Gastrocnemius medialis (tissue), 4 donors: ENCODE measurements around the gene VWA5B1. TPM values are rescaled to one million over a fixed set of nuclear protein-coding genes. Genes with fewer than 3 reads are reported as not detected.

Source experiments
- ATAC-seq, 2 donors: fragments of 150-250 bp; one replicate each; pipeline ENCODE4 v1.9.1; 2016
- DNase-seq, 2 donors: peaks; one replicate each; pipeline ENCODE4 v3.0.0-alpha.2; 2019
- H3K27ac ChIP-seq, 4 donors: fragments of 200-600 bp; sonication (generic); 1 replicate in 1 of 4; 2 replicates in 3 of 4; pipeline ENCODE4 v1.5.1; 2016 to 2018; ENCODE audit warnings: mild to moderate bottlenecking in 2 of 4, moderate library complexity in 1 of 4
- H3K27me3 ChIP-seq, 3 donors: fragments of 200-600 bp; sonication (generic) in 2 of 3; 1 replicate in 1 of 3; 2 replicates in 2 of 3; pipeline versions ENCODE4 v1.5.1 to v1.6.0; 2016 to 2019; ENCODE audit warnings: mild to moderate bottlenecking in 1 of 3, moderate library complexity in 1 of 3
- H3K36me3 ChIP-seq, 2 donors: fragments of 200-600 bp; sonication (generic) in 1 of 2; one replicate each; pipeline ENCODE4 v1.5.1; 2017 to 2018
- H3K4me1 ChIP-seq, 2 donors: fragments of 200-600 bp; sonication (generic) in 1 of 2; one replicate each; pipeline ENCODE4 v1.5.1; 2016 to 2017; ENCODE audit warnings: mild to moderate bottlenecking in 2 of 2
- H3K4me3 ChIP-seq, 4 donors: fragments of 200-600 bp; sonication (generic) in 3 of 4; 1 replicate in 1 of 4; 2 replicates in 3 of 4; pipeline ENCODE4 v1.5.1; 2016 to 2019; ENCODE audit warnings: mild to moderate bottlenecking in 2 of 4
- H3K9me3 ChIP-seq, 3 donors: fragments of 200-600 bp; sonication (generic) in 2 of 3; 1 replicate in 1 of 3; 2 replicates in 2 of 3; pipeline ENCODE4 v1.5.1; 2016 to 2019
- POLR2A ChIP-seq, 2 donors: fragments of 450-650 bp; IDR thresholded peaks; one replicate each; pipeline ENCODE4 v1.6.1; 2017; ENCODE audit warnings: antibody characterized with exemption in 2 of 2, mild to moderate bottlenecking in 2 of 2, moderate library complexity in 2 of 2
- in situ Hi-C, 4 donors: fragments of 200-750 bp; cut with MboI; loops; one replicate each; pipeline versions ENCODE4 v1.15.0 to v1.8.0; 2017; ENCODE audit warnings: low sequenced_read_pairs in 4 of 4
- intact Hi-C: fragments of 100-400 bp; cut with DNase I; formaldehyde crosslinking; loops from one replicate; pipeline ENCODE4 v1.15.1; 2023; ENCODE audit warnings: low total_unique reads
- total RNA-seq, 4 donors: library from RNA; depleted of rRNA; stranded (reverse); fragments of >200 nt; gene quantifications; one replicate each; pipeline versions ENCODE4 v1.1.0 to v1.2.3, GENCODE V29; 2016
- TF ChIP-seq, protein P1 (sequence below), 5 experiments: fragments of 450-650 bp in 3 of 5; fragments of 200-600 bp in 2 of 5; sonication (generic) in 2 of 5; IDR thresholded peaks in 4 of 5; conservative IDR thresholded peaks in 1 of 5; 1 replicate in 4 of 5; 2 replicates in 1 of 5; pipeline ENCODE4 v1.5.1; 2016 to 2019; ENCODE audit warnings: antibody characterized with exemption in 5 of 5, mild to moderate bottlenecking in 3 of 5, moderate library complexity in 3 of 5

Gene VWA5B1, protein sequence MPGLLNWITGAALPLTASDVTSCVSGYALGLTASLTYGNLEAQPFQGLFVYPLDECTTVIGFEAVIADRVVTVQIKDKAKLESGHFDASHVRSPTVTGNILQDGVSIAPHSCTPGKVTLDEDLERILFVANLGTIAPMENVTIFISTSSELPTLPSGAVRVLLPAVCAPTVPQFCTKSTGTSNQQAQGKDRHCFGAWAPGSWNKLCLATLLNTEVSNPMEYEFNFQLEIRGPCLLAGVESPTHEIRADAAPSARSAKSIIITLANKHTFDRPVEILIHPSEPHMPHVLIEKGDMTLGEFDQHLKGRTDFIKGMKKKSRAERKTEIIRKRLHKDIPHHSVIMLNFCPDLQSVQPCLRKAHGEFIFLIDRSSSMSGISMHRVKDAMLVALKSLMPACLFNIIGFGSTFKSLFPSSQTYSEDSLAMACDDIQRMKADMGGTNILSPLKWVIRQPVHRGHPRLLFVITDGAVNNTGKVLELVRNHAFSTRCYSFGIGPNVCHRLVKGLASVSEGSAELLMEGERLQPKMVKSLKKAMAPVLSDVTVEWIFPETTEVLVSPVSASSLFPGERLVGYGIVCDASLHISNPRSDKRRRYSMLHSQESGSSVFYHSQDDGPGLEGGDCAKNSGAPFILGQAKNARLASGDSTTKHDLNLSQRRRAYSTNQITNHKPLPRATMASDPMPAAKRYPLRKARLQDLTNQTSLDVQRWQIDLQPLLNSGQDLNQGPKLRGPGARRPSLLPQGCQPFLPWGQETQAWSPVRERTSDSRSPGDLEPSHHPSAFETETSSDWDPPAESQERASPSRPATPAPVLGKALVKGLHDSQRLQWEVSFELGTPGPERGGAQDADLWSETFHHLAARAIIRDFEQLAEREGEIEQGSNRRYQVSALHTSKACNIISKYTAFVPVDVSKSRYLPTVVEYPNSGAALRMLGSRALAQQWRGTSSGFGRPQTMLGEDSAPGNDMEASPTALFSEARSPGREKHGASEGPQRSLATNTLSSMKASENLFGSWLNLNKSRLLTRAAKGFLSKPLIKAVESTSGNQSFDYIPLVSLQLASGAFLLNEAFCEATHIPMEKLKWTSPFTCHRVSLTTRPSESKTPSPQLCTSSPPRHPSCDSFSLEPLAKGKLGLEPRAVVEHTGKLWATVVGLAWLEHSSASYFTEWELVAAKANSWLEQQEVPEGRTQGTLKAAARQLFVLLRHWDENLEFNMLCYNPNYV
- under 1 TPM in 1 of 4 donors, not detected in 3; 0.25 TPM for total RNA-seq

- Histone ChIP-seq H3K27me3 (peaks cover 13 to 16% (median 16%) of the 10 kb centered on the region in 3 donors), H3K4me3 (no peak within 1 kb of the TSS), H3K27ac (no peak within 1 kb of the TSS), H3K9me3 (no peaks in the 10 kb centered on the region), H3K36me3 (no peaks in the 10 kb centered on the region), H3K4me1 (no peaks in the 10 kb centered on the region)
- intact Hi-C loops, result no loop called here
- TF ChIP-seq POLR2A (IDR thresholded peaks at IDR 0.05), result no peak
- TF ChIP-seq, protein P1, sequence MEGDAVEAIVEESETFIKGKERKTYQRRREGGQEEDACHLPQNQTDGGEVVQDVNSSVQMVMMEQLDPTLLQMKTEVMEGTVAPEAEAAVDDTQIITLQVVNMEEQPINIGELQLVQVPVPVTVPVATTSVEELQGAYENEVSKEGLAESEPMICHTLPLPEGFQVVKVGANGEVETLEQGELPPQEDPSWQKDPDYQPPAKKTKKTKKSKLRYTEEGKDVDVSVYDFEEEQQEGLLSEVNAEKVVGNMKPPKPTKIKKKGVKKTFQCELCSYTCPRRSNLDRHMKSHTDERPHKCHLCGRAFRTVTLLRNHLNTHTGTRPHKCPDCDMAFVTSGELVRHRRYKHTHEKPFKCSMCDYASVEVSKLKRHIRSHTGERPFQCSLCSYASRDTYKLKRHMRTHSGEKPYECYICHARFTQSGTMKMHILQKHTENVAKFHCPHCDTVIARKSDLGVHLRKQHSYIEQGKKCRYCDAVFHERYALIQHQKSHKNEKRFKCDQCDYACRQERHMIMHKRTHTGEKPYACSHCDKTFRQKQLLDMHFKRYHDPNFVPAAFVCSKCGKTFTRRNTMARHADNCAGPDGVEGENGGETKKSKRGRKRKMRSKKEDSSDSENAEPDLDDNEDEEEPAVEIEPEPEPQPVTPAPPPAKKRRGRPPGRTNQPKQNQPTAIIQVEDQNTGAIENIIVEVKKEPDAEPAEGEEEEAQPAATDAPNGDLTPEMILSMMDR (IDR thresholded peaks at IDR 0.05 in 4 of 5, conservative IDR thresholded peaks at IDR 0.05 in 1 of 5), result no peak
- in situ Hi-C loops, result no loop called here
- no peak for ATAC-seq
- DNase-seq, result no peak
Observed at GRCh38 chr1:20290624-20291597, at the start of gene VWA5B1. VWA5B1 (plus strand) TSS chr1:20290875; CDS start chr1:20310602, 19,727 bp downstream.

DNA sequence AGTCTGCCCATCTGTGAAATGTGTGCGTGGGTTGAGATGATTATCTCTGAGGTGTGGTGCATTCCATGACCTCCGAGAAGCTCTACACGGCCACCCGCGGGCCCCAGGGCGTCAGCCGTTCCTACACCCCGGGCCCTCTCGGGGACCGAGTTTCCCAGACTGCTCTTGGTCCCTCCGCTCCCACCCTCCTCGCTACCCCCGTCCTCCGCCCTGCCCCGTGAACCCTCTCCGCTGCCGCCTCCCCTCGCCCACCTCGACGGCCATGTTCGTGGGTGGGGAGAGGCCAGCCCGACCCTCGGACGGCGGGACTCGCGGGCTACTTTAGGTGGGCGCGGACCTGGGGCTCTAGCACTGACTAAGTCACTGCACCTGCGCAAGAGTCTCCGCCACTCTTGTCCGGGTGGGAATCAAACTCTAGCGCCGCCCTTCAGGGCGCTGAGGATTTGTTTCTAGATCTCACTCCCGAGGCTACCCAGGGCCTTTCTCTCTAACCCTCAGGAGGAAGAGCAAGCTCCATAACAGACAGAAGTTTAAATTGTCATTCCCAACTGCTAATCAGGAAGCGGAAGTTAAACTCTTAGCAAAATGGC is 47.7 kb upstream of the VWA5B1 start:
- DNase-seq (no peak), ATAC-seq (no peak)
- Histone ChIP-seq H3K27me3 (peaks cover 0 to 11% (median 5%) of the 10 kb centered on the region in 3 donors), H3K4me3 (no peak overlapping the region), H3K4me1 (no peaks in the 10 kb centered on the region), H3K36me3 (no peaks in the 10 kb centered on the region), H3K9me3 (no peaks in the 10 kb centered on the region), H3K27ac (no peak overlapping the region)
- intact Hi-C loops (no loop called here), in situ Hi-C loops (no loop called here)
- TF ChIP-seq, protein P1 (IDR thresholded peaks at IDR 0.05 in 4 of 5, conservative IDR thresholded peaks at IDR 0.05 in 1 of 5), result no peak
- TF ChIP-seq POLR2A (IDR thresholded peaks at IDR 0.05), result no peak

DNA sequence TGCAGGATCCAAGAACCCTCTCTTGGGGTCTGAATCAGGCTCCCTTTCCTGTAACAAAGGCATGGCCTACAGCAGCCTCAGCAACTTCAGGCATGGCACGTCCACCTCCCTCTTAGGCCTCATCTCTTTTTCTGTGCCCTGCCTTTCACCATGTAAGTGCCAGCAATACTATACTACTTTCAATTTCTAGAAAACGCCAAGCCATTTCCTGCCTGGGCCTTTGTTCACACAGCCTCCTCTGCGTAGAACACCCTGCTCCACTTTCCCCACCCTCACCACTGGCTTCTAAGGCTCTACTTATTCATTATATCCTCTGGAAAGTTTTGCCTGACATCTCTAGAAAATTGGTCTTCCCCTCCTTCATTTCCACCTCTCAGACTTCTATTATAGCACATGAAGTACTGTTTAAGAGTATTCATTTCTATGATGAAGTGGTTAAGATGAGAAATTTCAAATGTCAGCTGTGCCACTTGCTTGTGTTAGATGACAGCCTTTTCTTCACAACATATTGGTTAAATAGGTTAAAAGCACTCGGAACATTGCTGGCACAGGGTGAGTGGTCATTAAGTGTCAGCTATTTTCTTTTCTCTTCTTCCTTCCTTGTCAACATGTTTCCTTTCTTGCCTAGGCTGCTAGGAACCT is 41.6 kb upstream of the VWA5B1 start:
- Histone ChIP-seq H3K4me3 (no peak overlapping the region), H3K36me3 (no peaks in the 10 kb centered on the region)
- no peak for ATAC-seq

More for the DNA sequence above, 41.6 kb upstream of the VWA5B1 start:
- Histone ChIP-seq H3K9me3 (no peaks in the 10 kb centered on the region), H3K27ac (no peak overlapping the region), H3K4me1 (no peaks in the 10 kb centered on the region), H3K27me3 (peaks cover 0 to 5% (median 4%) of the 10 kb centered on the region in 3 donors)
- DNase-seq, result no peak
- TF ChIP-seq, protein P1 (IDR thresholded peaks at IDR 0.05 in 4 of 5, conservative IDR thresholded peaks at IDR 0.05 in 1 of 5), result no peak
- no peak for TF ChIP-seq POLR2A (IDR thresholded peaks at IDR 0.05)
- intact Hi-C loops (no loop called here), in situ Hi-C loops (no loop called here)
